ENCODE results near the gene SELENOO.

DNA sequence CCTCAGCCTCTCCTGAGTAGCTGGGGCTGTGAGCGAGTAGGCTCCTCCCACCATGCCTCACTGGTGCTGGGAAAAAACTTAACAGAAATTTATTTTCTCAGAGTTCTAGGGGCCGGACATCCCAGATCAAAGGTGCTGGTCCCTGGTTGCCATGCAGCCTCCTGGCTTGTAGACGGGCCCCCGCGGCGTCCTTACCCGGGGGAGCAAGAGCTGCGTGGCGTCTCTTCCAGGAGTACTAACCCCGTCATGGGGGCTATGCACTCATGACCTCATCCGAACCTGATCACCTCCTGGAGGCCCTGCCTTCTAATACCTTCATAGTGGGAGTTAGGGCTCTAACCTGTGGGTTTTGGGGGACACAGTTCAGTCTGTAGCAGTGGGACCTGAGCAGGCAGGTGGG lies 12.5 kb upstream of the SELENOO start:
- TF ChIP-seq CREB1 (IDR thresholded peaks at IDR 0.05; ENCODE audit: low read depth) (no peak), TEAD4 (IDR thresholded peaks at IDR 0.05) (no peak), TAF1 (IDR thresholded peaks at IDR 0.05; ENCODE audit: low read depth) (no peak), MAX (IDR thresholded peaks at IDR 0.05) (no peak), USF1 (IDR thresholded peaks at IDR 0.05) (no peak), REST (IDR thresholded peaks at IDR 0.05; ENCODE audit: low read depth) (no peak), EP300 (IDR thresholded peaks at IDR 0.05; ENCODE audit: borderline replicate concordance) (no peak), CEBPB (IDR thresholded peaks at IDR 0.05) (no peak), RAD21 (IDR thresholded peaks at IDR 0.05; ENCODE audit: low read depth) (no peak)

All from Ishikawa (cell line).